GM19438 (cell line): ENCODE measurements around the gene MXRA7.
"Not testable (repeated sequence)": the region's sequence is repeated elsewhere in the genome, so short reads cannot be mapped to it uniquely, and the experiment has no call there.

Source experiments
- ATAC-seq: cut with Tn5 transposase; IDR thresholded peaks from one replicate; pipeline ENCODE4 v1.9.1; 2021; ENCODE audit warnings: low read depth; ENCODE audit not compliant: unreplicated experiment

Gene MXRA7

GRCh38 chr17:76710863-76711611 lies at the start of gene MXRA7:
Gene MXRA7, minus strand, starts transcription at chr17:76710965. Its CDS starts 19 bp downstream, at chr17:76710946.
- ATAC-seq, result no peak

- no peak for ATAC-seq
Measured at GRCh38 chr17:76758570-76758969, 47.8 kb upstream of the MXRA7 start.

GRCh38 chr17:76757256-76757655 lies 46.5 kb upstream of the MXRA7 start:
- no peak for ATAC-seq

- no peak for ATAC-seq
Measured at GRCh38 chr17:76755285-76755684, 44.5 kb upstream of the MXRA7 start.

GRCh38 chr17:76753061-76753961 lies 42.5 kb upstream of the MXRA7 start:
- no peak for ATAC-seq

- ATAC-seq, result no peak
Measured at GRCh38 chr17:76752006-76752405, 41.2 kb upstream of the MXRA7 start.

- ATAC-seq, result no peak
Measured at GRCh38 chr17:76751416-76751993, 40.7 kb upstream of the MXRA7 start.

GRCh38 chr17:76748657-76749056 lies 37.9 kb upstream of the MXRA7 start:
- ATAC-seq, result no peak

GRCh38 chr17:76747716-76748363 lies 37.1 kb upstream of the MXRA7 start:
- ATAC-seq, result no peak

GRCh38 chr17:76745785-76746184 lies 35.0 kb upstream of the MXRA7 start:
- not testable (repeated sequence) for ATAC-seq

- ATAC-seq, result no peak
Measured at GRCh38 chr17:76744747-76745146, 34.0 kb upstream of the MXRA7 start.

GRCh38 chr17:76742958-76743357 lies 32.2 kb upstream of the MXRA7 start:
- ATAC-seq, result no peak

- no peak for ATAC-seq
Measured at GRCh38 chr17:76740329-76741118, 29.8 kb upstream of the MXRA7 start.

GRCh38 chr17:76739568-76740115 lies 28.9 kb upstream of the MXRA7 start:
- not testable (repeated sequence) for ATAC-seq

GRCh38 chr17:76738468-76738850 lies 27.7 kb upstream of the MXRA7 start:
- no peak for ATAC-seq

- peak; percentile 51 for ATAC-seq
Measured at GRCh38 chr17:76737676-76738467, 27.1 kb upstream of the MXRA7 start, which contains the start of gene MFSD11. Gene MFSD11, plus strand, starts transcription at chr17:76738119. Its CDS starts 234 bp downstream, at chr17:76738353.

GRCh38 chr17:76737082-76737675 lies 26.4 kb upstream of the MXRA7 start, which contains the start of gene SRSF2:
Gene SRSF2, minus strand, starts transcription at chr17:76737331. Its CDS starts 171 bp downstream, at chr17:76737160.
- peak; percentile 65 for ATAC-seq

GRCh38 chr17:76736349-76737081 lies 25.8 kb upstream of the MXRA7 start:
- peak; percentile 3 for ATAC-seq
